IPS-NIHi7 (cell line): ENCODE measurements around the gene HTR4.

Source experiments
- DNase-seq: peaks from one replicate; pipeline ENCODE4 v3.0.0; 2012; ENCODE audit warnings: mixed read lengths; ENCODE audit errors: extremely low spot score

HTR4 gene

DNA sequence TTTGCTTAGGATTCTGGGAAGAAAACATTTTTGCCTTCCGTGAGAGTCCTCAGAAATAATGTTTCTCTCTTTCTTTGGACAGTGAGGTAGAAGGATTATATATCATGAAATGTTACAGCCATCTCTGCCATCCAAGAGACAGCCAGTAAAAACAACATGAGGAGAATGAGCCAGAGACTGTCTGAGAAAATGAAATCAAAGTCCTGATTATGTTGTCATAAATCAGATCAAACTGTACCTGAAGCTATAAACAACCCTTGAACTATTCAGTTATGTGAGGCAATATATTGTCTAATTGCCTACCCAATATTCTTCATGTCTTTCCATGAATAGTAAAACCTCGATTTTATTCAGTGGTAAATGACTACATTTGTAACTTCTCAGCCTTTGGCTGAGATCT lies 9.2 kb upstream of the HTR4 start:
- DNase-seq: no peak

DNA sequence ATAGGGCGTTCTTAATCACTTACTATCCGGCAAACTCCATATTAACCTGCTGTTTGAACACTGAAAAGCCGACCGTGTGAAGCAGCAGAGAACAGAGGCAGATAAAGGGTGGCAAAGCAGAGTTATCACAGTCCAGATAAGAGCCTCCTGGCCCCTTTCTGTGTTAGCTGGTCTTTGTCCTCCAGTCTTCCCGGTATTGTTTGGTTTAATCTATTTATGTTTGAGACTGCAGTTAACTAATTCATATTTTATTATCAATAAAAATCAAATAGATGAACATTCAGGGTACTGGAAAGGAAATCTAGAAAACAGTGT lies 6.0 kb upstream of the HTR4 start:
- DNase-seq: no peak

DNA sequence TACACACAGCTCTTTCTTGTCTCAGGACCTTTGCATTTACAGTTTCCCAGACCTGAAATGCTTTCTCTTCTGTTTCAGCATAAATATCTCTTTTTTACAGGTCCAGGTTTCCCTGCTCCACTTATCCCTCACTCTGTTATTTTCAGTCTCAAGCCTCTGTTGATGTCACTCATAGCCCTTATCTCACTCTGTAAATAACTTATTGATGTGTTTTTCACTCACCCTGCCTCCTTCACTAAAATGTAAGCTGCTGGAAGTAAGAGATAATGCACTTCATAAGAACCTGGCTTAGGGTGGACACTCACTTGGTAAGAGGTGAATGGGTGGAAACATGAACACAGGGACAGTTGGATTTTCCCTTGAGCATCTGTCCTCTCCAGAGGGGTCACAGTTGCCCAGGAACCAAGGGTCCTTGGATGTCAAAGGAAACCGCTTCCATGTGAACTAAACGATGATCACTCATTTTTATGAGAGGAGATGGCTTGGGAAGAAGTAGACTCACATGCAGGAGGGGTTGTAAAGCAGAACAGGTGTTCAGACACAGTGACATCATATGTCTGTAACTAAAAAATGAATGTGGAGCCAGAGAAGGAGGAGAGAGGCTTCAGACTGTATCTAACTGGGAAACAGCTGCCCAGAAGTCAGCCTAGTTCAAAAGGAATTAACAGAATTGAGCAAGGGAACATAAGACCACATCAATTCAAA lies 5.5 kb upstream of the HTR4 start:
- no peak for DNase-seq

DNA sequence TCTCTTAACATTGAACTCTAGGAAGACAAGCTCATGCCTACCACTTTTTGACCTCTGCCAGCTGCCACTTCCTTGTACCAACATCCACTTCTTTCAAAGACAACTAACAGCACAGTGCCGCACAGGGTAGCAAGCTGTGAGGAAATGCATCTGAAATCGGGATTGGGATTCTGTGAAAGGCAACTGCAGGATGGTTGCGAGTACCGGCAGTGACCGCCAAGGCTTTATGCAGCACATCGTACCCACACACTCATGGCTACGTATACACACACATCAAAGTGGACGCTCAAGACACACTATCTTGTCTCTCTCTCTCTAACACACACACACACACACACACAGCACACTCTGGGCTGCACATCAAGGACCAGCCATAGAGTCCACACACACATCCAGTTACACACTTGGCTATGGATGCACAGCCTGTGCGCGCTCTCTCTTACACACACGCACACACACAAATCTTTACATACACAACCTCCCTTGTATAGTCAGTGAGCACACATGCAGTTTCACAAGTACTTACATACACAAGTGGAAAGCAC lies 964 bp downstream of the HTR4 start:
- no peak for DNase-seq

DNA sequence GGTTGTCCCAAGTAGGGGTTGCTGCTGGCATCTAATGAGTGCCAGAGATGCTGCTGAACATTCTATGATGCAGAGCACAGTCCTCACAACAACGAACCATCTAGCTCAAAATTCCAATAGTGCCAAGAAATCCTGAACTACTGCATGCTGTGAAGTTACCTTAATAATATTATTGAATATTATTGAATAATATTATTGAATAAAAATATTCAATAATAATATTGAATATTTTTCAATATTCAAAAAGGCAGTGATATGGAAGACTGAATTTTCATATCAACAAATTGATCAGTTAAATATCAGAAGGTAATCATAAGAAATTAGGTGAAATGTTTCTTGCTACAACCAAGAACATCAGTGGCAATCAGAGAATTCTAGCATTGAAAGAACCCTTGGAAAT lies 2.8 kb downstream of the HTR4 start:
- DNase-seq: no peak

DNA sequence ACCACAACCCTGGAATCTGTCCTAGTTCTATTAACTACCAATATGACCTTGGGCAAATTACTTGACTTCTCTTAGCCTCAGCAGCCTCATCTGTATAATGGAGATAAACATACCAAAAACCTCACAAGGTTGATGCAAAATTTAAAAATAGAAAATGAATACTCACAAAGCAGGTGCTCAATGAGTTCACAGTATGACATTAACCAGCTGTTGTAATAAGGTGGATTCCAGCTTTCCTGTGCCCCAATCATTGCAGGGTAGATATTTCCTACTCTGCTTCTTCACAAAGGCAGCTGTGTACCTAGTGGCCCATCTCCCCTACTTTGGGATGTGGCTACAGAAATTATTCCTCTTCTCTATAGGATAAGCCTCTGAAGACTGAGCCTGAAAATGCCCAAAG lies 8.8 kb downstream of the HTR4 start:
- no peak for DNase-seq

DNA sequence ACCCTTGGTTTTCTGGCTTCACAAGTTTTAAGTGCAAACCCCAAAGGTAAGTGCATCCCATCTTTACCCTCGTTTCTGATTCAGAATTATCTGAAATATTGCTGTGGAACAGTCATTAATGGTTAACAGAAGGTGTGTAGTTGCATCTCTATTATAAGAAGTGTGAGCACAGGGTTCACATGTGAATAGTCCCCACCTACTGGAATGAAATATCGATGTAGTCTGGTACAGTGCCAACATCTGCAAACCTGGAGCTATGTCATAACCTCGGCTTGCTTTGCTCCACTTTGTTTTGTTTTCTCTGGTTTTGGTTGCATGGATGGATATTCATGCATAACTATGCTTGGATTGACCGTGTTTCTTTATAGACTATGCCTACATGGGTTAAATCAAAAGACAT lies 12.6 kb downstream of the HTR4 start:
- DNase-seq: no peak

DNA sequence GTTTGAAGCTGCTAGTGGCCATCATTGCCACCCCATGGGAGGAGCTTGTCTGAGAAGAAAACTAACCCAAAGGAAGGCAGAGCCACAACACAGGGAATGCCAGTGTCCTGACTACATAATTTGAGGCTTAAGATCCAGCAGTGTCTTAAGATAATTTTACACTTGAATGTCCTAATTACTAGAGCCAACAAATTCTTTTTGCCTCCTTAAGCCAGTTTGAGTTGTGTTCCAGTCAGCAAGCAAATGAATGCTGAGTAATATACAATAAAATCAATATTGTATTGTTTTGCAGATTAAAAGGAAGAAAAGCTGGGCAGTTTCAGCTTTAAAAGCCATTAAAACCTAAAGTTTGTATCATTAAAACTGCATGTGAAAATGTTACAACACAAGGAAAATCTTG lies 13.9 kb downstream of the HTR4 start:
- no peak for DNase-seq

DNA sequence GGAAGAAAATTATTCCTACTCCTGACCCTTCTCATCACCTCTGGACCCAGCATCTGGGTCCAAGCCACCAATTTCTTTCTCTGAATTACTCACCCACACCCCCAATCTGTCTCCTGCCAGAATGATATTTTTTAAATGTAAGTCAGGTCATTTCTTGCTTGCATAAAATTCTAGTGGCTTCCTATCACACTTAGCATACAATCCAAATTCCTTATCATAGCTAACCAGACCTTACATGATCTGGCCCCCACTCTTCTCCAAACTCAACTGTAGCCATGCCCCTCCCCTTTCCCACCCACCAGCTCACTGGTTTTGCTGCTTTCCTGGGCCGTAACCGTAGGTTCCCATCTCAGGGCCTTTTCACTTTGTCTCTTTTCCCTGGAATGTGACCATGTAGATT lies 15.2 kb downstream of the HTR4 start:
- DNase-seq: no peak

DNA sequence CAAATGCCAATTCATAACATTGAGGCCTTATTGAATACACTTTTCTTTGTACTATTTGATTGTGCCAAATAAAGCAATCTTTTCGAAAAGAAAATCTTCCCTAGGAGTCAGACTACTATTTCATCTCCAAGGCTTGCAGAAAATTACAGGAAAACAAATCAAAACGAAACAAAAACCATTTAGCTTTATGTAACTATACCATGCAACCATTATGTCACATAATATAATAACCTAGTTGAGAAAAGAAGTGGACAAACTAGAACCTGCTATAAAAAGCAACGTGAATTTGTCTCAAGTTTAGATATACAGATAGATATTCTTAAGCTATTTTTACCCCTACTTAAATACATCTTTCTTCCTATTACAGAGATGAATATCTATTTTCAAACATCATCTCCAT lies 18.0 kb downstream of the HTR4 start:
- no peak for DNase-seq

DNA sequence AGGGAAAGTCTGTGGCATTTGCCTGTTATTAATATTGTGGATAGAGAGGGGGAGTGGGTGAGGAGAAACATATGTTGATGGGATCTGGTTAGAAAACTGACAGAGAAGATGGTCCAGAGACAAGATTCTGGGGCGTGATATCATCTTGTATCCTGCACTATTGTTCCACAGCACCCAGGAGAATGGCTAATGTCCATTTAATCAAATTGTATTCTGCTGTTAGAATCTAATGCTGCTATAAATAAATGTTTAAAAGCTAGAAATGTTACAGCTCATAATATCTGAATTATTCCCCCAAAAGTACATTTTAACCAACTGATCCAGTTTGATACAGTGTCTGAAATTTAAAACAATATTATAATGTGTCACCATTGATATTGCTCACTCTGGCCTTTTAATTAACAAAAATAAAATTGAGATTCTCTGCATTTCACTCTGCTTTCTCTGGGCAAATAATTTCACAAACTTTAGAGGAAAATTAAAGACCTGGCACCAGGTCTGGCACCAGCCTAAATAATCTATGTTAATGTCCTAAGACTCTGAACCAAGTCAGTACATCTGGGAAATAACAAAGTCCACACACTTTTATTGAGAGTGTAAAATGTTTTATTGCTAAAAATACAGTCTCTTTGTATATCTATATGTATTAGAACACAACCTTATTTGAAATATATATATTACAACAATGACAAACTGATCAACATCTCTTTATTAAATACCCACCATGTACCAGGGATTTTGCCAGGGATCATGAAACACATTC lies 18.8 kb downstream of the HTR4 start:
- no peak for DNase-seq

DNA sequence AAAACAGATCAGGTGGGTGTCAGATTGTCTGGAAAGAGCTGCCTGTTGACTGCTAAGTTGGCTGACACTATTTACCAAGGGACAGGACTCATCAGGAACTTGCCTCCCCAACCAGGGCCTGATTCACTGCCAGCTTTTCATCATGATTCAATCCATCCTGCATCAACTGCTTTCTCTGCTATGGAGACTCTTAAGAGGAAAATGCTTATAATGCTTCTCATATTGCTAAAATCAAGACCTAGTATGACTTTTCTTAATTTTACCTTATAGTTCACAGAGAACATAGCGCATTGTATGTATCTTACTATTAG lies 21.3 kb downstream of the HTR4 start:
- no peak for DNase-seq

DNA sequence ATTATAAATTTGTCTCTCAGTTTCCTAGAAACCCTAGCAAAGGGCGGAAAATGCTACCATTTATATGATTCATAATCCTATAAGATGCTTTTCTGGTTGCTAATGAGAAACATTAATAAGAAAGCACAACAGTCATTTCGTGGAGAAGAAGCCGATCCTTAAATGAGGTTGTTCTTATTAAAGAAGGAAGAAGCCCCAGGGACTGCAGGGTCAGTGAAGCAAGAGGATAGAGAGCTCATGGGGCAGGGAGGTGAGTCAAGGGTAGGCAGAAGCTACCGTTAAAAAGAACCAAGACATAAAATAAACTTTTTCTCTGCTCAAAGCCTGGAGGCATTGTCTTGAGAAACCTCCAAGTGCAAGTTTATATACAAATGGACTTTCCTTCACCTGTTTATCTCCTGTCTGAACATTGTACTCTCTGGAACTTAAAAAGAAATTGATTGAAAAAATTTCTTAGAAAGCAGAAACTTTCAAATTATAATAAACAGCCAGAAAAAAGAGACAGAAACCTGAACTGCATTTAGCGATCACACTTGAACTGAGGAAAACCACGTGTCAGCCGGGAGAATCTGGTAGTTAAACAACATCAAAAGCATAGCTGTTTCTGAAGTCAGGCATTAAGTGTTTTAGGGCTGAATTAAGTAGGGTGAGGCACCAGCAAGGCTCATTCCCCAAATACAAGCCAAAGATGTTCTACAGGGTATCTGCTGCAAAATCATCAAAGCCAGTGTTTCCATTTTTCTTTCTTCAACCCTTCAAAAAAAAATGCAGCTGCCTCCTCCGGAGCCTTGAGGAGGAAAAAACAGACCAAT lies 21.9 kb downstream of the HTR4 start:
- no peak for DNase-seq

DNA sequence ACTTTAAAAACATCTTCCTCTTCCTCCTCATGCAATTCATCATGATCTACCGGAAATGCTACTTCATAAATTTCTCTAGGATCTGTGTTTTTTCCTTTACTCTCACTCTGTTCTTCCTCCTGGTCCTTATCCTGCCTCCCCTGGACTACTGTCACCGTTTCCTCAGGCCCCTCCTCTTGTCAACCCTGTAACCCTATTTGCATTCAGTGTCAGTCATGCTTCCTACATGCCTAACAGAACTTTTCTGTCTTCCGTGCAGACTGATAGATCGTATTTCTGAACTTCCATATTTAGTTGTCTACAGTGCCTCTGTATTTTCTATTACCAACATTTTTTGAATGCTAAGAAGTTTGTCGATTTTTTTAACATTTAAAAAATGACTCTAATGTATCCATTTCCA lies 27.3 kb downstream of the HTR4 start:
- DNase-seq: no peak

DNA sequence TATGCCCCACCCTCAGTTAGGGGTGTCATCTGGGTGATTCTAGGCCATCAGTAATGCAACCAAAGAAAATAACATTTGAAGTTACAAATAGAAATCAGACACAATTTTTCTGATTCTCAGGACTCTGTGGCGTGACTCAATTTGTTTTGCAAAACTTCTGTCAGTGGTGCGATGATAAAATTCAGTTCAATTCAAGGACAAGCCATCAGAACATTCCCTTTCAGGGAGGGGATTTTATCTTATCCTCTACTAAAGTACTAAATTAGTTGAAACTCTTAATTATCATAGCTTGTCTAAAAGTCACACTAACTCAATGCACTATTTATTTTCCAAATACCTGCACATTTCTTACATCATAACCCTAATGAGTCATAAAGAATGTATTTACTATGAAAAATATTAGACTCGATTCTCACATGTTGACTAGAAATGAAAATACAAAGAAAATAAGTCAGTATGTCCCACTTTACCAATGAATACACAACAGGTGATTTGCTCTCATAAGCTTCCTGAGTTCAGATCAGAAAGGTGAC lies 28.2 kb downstream of the HTR4 start:
- DNase-seq: no peak

DNA sequence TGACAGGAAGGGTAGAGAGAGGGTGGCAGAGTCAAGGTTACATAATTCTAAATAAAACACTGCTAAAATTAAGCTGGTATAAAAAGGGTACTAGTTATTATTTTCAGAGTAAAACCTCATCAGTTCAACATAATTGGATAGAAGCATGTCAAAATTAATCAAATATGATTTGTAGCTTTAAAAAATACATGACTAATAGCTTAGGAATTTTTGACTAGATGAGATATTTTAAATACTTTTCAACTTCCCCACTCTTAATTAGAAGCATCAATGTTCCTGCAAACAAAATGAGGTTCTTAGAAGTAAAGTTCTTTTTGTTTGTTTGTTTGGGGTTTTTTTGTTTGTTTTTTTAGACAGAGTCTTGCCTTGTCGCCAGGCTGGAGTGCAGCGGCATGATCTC lies 29.1 kb downstream of the HTR4 start:
- no peak for DNase-seq

DNA sequence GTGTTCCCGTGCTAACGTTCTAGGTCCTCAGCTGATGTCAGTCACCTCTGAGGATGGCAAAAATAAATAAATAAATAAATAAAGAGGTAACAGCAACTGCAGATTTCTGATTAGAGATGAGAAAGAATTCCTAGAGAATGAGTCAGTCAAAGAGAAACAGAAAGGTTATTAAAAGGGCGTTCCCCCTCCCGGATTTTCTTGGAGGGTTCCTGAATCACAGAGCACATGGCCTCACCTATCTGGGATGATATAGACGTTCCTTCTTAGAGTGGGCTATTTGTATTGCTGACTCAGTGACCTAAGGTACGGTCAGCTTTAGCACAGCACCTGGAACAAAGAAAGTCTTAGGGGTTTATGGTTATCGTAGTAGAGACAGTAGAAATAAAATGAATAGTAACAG lies 30.6 kb downstream of the HTR4 start:
- DNase-seq: no peak

DNA sequence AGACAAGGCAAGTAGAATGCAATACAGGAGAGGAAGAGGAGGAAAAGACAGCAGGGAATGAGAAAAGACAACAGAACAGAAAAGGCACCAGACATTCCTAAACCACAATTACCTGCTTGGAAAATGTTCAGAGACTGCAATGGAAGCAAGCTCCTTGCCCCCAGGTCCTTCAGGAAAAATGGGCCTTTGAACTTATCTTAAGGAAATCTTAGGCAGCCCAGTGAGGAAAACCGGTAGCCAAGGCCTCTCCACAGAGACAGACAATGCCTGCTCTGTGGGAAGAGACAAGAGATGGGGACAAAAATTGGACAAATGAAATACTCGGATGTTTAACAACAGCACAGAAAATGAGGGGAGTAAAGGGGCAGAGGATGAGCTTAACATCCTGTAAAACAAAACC lies 31.2 kb downstream of the HTR4 start:
- DNase-seq: no peak

DNA sequence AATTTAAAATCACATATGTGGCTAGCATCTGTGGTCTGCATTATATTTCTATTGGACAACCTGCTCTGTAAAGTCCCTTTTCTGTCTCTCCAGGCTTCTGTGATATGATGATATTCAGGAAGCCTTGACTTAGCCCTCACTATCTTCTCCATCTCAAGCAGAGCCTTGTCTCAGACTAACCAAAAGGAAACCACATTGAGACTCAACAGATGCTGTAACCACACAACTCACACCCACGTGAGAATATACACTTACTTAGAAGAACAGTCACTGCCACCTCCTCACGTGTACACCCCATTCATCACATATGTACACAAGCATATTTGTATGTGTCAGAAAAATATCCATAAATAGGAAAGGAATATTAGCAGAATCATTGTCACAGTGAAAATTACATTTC lies 33.6 kb downstream of the HTR4 start:
- no peak for DNase-seq

DNA sequence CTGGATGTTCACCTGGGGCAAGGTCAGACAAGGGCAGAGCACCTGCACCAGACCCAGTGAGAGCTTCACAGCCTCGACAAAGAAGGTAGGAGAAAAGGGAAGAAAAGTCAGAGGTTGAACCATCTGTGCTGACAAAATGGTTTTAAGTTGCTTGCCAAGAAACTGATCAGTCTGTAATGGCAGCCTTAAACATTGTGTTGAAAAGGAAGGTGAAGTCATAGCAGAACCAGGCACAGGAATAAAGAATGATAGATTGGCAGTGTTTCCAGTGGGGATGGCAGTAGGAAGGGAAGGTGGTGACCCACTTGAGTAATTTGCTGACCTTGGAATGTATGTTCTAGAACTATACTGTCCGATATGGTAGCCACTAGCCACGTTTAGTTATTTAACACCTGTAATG lies 34.2 kb downstream of the HTR4 start:
- no peak for DNase-seq

DNA sequence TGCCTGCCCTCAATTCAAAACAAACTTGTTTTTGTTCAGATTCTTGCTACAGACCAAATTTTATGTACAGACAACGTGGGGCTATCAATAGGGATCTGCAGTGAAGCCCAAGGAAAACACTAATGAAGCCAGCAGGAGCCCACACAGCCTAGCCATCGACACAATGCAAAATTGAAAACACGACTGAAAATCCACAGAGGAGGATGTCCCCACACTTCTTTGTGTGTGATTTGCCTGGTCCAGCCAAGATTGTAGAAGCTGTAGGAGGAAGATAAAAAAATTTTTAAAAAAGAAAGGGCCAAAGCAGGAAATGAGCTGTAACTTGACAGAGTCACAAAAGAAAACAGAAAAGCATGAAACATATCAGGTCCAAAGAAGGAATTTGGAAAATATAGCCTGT lies 34.8 kb downstream of the HTR4 start:
- no peak for DNase-seq

DNA sequence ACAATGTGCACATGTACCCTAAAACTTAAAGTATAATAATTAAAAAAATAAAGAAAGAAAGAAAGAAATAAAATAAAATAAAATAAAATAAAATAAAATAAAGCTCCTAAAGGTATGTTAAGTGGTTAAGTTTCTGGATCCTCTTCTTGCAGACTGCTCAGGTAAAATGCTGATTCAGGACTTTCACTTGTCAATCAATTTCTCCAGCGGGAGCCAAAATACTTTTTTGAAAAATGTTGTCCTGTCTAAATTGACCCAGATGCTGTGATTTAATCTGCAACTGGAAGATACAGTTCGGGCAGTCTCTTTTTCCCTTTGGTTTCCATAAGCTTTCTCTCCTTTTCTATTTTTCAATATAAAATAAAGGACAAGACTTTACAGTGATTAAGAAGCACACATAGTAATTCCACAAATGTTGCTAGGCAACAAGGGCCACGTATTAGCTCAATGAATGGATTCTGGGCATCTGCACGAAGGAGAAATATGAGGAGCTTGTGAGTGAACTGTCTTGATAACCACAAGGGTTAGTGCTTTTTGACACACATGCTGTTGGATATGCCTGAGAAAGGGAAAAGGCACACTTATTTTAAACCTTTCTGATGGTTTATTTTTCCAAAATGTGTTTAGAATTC lies 38.6 kb downstream of the HTR4 start:
- no peak for DNase-seq
